Caco-2 (cell line): Measurements from ENCODE around the gene VAMP4. TPM values are rescaled to one million over a fixed set of nuclear protein-coding genes. Genes with fewer than 3 reads are reported as not detected.

Experiments
- BruUV-seq: library from RNA; stranded (reverse); fragments of 400-500 nt; replicated peaks from 2 replicates; lab custom pipeline; 2021; lab: Mats Ljungman, UMichigan
- CTCF ChIA-PET: fragments of 300-600 bp; sonication (Branson Sonifier 250); formaldehyde crosslinking; loops from one replicate; lab custom pipeline; 2022; ENCODE audit warnings: antibody characterized with exemption; lab: Charles Lee
- POLR2A ChIA-PET: fragments of 300-600 bp; sonication (Branson Sonifier 250); formaldehyde crosslinking; loops from one replicate; lab custom pipeline; 2022; ENCODE audit warnings: antibody characterized with exemption; lab: Charles Lee
- DNase-seq, 2 experiments: peaks; one replicate each; pipeline versions ENCODE4 v3.0.0 to v3.0.0-alpha.2; 2020 to 2022
- H3K27me3 ChIP-seq: replicated peaks from 2 replicates; pipeline ENCODE4 v1.6.0; 2011; ENCODE audit warnings: low read length; ENCODE audit not compliant: control insufficient read depth, insufficient read depth
- H3K36me3 ChIP-seq: 2 replicates; pipeline ENCODE4 v1.5.1; 2011; ENCODE audit warnings: low read length; ENCODE audit not compliant: control insufficient read depth, insufficient read depth
- H3K4me1 ChIP-seq: fragments of 250-450 bp; sonication (Bioruptor Pico); 2 replicates; pipeline ENCODE4 v1.5.1; 2020; ENCODE audit warnings: mild to moderate bottlenecking
- H3K4me3 ChIP-seq: 2 replicates; pipeline ENCODE4 v1.5.1; 2011; ENCODE audit warnings: low read depth, mild to moderate bottlenecking, control low read depth, low read length
- H3K9me3 ChIP-seq: fragments of 250-450 bp; sonication (Bioruptor Pico); 2 replicates; pipeline ENCODE4 v1.5.1; 2020; ENCODE audit warnings: mild to moderate bottlenecking, moderate library complexity
- H3K27ac Mint-ChIP-seq: one replicate; pipeline ENCODE4 v1.8.0; 2022; ENCODE audit warnings: mixed read lengths; ENCODE audit not compliant: unreplicated experiment
- H3K27me3 Mint-ChIP-seq: one replicate; pipeline ENCODE4 v1.8.0; 2022; ENCODE audit warnings: mixed read lengths; ENCODE audit not compliant: insufficient read depth, unreplicated experiment
- H3K36me3 Mint-ChIP-seq: one replicate; pipeline ENCODE4 v1.8.0; 2022; ENCODE audit warnings: mild to moderate bottlenecking, mixed read lengths; ENCODE audit not compliant: insufficient read depth, unreplicated experiment
- H3K4me1 Mint-ChIP-seq: one replicate; pipeline ENCODE4 v1.8.0; 2022; ENCODE audit warnings: low read depth, mixed read lengths; ENCODE audit not compliant: unreplicated experiment
- H3K4me3 Mint-ChIP-seq: one replicate; pipeline ENCODE4 v1.8.0; 2022; ENCODE audit warnings: mild to moderate bottlenecking, moderate library complexity, mixed read lengths; ENCODE audit not compliant: unreplicated experiment
- H3K9me3 Mint-ChIP-seq: one replicate; pipeline ENCODE4 v1.8.0; 2022; ENCODE audit warnings: mixed read lengths; ENCODE audit not compliant: unreplicated experiment
- intact Hi-C: fragments of 100-400 bp; cut with micrococcal nuclease; formaldehyde crosslinking; loops from one replicate; pipeline ENCODE4 v1.10.0; 2022; ENCODE audit not compliant: unreplicated experiment
- total RNA-seq: library from RNA; stranded (reverse); gene quantifications from 2 replicates; pipeline ENCODE4 v1.2.3, GENCODE V29; 2022
- TF ChIP-seq, protein P1 (sequence below), 2 experiments: fragments of 200-600 bp in 1 of 2; IDR thresholded peaks; 1 replicate in 1 of 2; 2 replicates in 1 of 2; pipeline versions ENCODE4 v1.5.1 to v1.8.0; 2011 to 2022; ENCODE audit warnings: antibody characterized with exemption in 1 of 2, control low read depth in 1 of 2, inconsistent platforms in 1 of 2, low read depth in 1 of 2, low read length in 1 of 2, mild to moderate bottlenecking in 1 of 2, moderate library complexity in 1 of 2; ENCODE audit not compliant: insufficient read depth in 1 of 2, severe bottlenecking in 1 of 2, unreplicated experiment in 1 of 2

The VAMP4 gene
- total RNA-seq, 1 experiment from 2014 or later, result 4.9 TPM

DNA sequence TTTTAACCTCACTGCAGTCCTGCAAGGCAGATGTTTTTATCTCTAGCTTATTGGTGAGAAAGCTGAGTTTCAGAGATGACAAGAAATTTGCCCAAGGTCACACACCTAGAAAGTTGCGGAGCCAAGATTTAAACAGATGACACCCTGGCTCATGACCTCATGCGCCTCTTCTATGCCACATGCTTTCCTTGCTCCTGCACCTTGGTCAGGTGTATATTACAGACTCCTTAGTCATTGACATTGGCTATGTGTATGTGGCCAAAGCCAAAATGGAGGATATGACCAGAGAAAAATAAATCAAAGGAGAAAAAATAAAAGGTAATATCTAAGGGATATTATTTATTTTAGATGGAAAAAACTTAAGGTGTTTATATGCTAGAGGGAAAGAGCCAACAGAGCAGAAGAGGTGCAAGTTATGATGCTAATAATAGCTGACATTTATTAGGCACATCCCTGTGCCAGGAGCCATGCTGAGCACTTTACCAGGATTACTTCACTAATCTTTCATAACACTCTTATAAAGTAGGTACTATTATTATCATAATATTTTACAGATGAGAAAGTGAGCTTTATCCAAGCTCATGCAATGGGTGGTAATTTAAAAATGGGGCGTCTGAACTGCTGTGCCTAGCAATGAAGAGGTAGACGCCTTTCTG, 75.6 kb downstream of the VAMP4 start:
- Histone ChIP-seq H3K9me3 (no peaks in the 10 kb centered on the region), H3K27me3 (no peaks in the 10 kb centered on the region; the same call in 1 of the 2 replicates), H3K4me3 (no peak overlapping the region), H3K36me3 (no peaks in the 10 kb centered on the region), H3K4me1 (no peaks in the 10 kb centered on the region)
- no peak overlapping the region for H3K4me3 Mint-ChIP-seq
- TF ChIP-seq, protein P1, sequence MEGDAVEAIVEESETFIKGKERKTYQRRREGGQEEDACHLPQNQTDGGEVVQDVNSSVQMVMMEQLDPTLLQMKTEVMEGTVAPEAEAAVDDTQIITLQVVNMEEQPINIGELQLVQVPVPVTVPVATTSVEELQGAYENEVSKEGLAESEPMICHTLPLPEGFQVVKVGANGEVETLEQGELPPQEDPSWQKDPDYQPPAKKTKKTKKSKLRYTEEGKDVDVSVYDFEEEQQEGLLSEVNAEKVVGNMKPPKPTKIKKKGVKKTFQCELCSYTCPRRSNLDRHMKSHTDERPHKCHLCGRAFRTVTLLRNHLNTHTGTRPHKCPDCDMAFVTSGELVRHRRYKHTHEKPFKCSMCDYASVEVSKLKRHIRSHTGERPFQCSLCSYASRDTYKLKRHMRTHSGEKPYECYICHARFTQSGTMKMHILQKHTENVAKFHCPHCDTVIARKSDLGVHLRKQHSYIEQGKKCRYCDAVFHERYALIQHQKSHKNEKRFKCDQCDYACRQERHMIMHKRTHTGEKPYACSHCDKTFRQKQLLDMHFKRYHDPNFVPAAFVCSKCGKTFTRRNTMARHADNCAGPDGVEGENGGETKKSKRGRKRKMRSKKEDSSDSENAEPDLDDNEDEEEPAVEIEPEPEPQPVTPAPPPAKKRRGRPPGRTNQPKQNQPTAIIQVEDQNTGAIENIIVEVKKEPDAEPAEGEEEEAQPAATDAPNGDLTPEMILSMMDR (IDR thresholded peaks at IDR 0.05; ENCODE audit: insufficient read depth in 1 of 2, low read depth in 1 of 2, low read length in 1 of 2, severe bottlenecking in 1 of 2, unreplicated experiment in 1 of 2), result no peak
- no peak for DNase-seq
- intact Hi-C loops, result no loop called here
- H3K9me3 Mint-ChIP-seq, result no peaks in the 10 kb centered on the region
- ChIA-PET POLR2A (no interaction called here), CTCF (no interaction called here)
- H3K27me3 Mint-ChIP-seq, result peaks cover 7% of the 10 kb centered on the region
- H3K36me3 Mint-ChIP-seq, result no peaks in the 10 kb centered on the region
- no peak overlapping the region for H3K27ac Mint-ChIP-seq
- BruUV-seq, result no TSS peak
- H3K4me1 Mint-ChIP-seq, result peaks cover 3% of the 10 kb centered on the region

GRCh38 chr1:171664976-171665375, 76.9 kb downstream of the VAMP4 start:
- Mint-ChIP-seq H3K9me3 (no peaks in the 10 kb centered on the region), H3K4me1 (peaks cover 12% of the 10 kb centered on the region), H3K27me3 (peaks cover 7% of the 10 kb centered on the region), H3K27ac (no peak overlapping the region), H3K36me3 (no peaks in the 10 kb centered on the region), H3K4me3 (no peak overlapping the region)
- BruUV-seq, result no TSS peak
- H3K27me3 ChIP-seq, result no peaks in the 10 kb centered on the region; the same call in 1 of the 2 replicates
- CTCF ChIA-PET, result interaction anchor here (0.8 to 1.1 kb wide), 2 partner anchors 21 to 36 kb away, joined by 3 read pairs; no protein-coding TSS in a partner anchor
- TF ChIP-seq, protein P1 (IDR thresholded peaks at IDR 0.05; ENCODE audit: insufficient read depth in 1 of 2, low read depth in 1 of 2, low read length in 1 of 2, severe bottlenecking in 1 of 2, unreplicated experiment in 1 of 2), result no peak
- POLR2A ChIA-PET, result no interaction called here
- no peaks in the 10 kb centered on the region for H3K9me3 ChIP-seq
- intact Hi-C loops, result no loop called here
- DNase-seq, result no peak
- H3K36me3 ChIP-seq, result no peaks in the 10 kb centered on the region
- no peak overlapping the region for H3K4me3 ChIP-seq
- no peaks in the 10 kb centered on the region for H3K4me1 ChIP-seq

GRCh38 chr1:171663854-171664575, 77.8 kb downstream of the VAMP4 start:
- CTCF ChIA-PET, result interaction anchor here (1.1 kb wide), 1 partner anchor 35 kb away, joined by 3 read pairs; no protein-coding TSS in a partner anchor
- TF ChIP-seq, protein P1 (IDR thresholded peaks at IDR 0.05; ENCODE audit: insufficient read depth in 1 of 2, low read depth in 1 of 2, low read length in 1 of 2, severe bottlenecking in 1 of 2, unreplicated experiment in 1 of 2), result no peak
- Histone ChIP-seq H3K4me1 (no peaks in the 10 kb centered on the region), H3K4me3 (no peak overlapping the region), H3K36me3 (no peaks in the 10 kb centered on the region), H3K27me3 (no peaks in the 10 kb centered on the region; the same call in 1 of the 2 replicates), H3K9me3 (no peaks in the 10 kb centered on the region)
- Mint-ChIP-seq H3K36me3 (no peaks in the 10 kb centered on the region), H3K4me3 (no peak overlapping the region), H3K9me3 (no peaks in the 10 kb centered on the region), H3K27me3 (peaks cover 7% of the 10 kb centered on the region), H3K27ac (no peak overlapping the region), H3K4me1 (peaks cover 12% of the 10 kb centered on the region)
- POLR2A ChIA-PET, result no interaction called here
- BruUV-seq, result no TSS peak
- DNase-seq, result no peak
- intact Hi-C loops, result no loop called here
